ENCODE results near the gene PRR27. TPM values are rescaled to one million over a fixed set of nuclear protein-coding genes. Genes with fewer than 3 reads are reported as not detected.

PRR27 gene
- total and polyA plus RNA-seq, 8 donors, result not detected

Other genes with a start within 250 kb of the PRR27 start
- gene CSN1S1, start 223.2 kb upstream of the PRR27 start, total RNA-seq, result 1 to 10 TPM in 2 of 6 donors, not detected in 4; 1.3 to 3.4 TPM
- gene CSN1S1, start 223.2 kb upstream of the PRR27 start, polyA plus RNA-seq, result under 1 TPM in 1 of 2 donors, not detected in 1; 0.19 TPM
- not detected for gene CSN2, start 188.5 kb upstream of the PRR27 start, total RNA-seq
- gene CSN2, start 188.5 kb upstream of the PRR27 start, polyA plus RNA-seq, result not detected
- gene STATH, start 158.3 kb upstream of the PRR27 start, total RNA-seq, result not detected
- not detected for gene STATH, start 158.3 kb upstream of the PRR27 start, polyA plus RNA-seq
- gene HTN3, start 125.8 kb upstream of the PRR27 start, total RNA-seq, result not detected
- not detected for gene HTN3, start 125.8 kb upstream of the PRR27 start, polyA plus RNA-seq
- gene HTN1, start 103.8 kb upstream of the PRR27 start, total RNA-seq, result not detected
- gene HTN1, start 103.8 kb upstream of the PRR27 start, polyA plus RNA-seq, result not detected
- 1 to 10 TPM in 1 of 6 donors, under 1 TPM in 3, not detected in 2; 0.34 to 1.2 (median 0.63) TPM for gene ODAM, start 41.5 kb downstream of the PRR27 start, total RNA-seq
- under 1 TPM; 0.19 to 0.61 TPM for gene ODAM, start 41.5 kb downstream of the PRR27 start, polyA plus RNA-seq
- gene FDCSP, start 71.9 kb downstream of the PRR27 start, total RNA-seq, result under 1 TPM in 1 of 6 donors, not detected in 5; 0.94 TPM
- under 1 TPM; 0.28 to 0.61 TPM for gene FDCSP, start 71.9 kb downstream of the PRR27 start, polyA plus RNA-seq
- gene CSN3, start 88.4 kb downstream of the PRR27 start, total RNA-seq, result not detected
- not detected for gene CSN3, start 88.4 kb downstream of the PRR27 start, polyA plus RNA-seq
- gene CABS1, start 180.7 kb downstream of the PRR27 start, total RNA-seq, result not detected
- not detected for gene CABS1, start 180.7 kb downstream of the PRR27 start, polyA plus RNA-seq
- gene SMR3A, start 206.5 kb downstream of the PRR27 start, total RNA-seq, result not detected
- not detected for gene SMR3A, start 206.5 kb downstream of the PRR27 start, polyA plus RNA-seq
- not detected for gene SMR3B, start 228.9 kb downstream of the PRR27 start, total RNA-seq
- not detected for gene SMR3B, start 228.9 kb downstream of the PRR27 start, polyA plus RNA-seq
- gene OPRPN, start 243.7 kb downstream of the PRR27 start, total RNA-seq, result not detected
- gene OPRPN, start 243.7 kb downstream of the PRR27 start, polyA plus RNA-seq, result not detected

All from pancreas (tissue), 8 donors.